HG03097 (cell line): ENCODE results near the gene FAM168A.

Experiments
- ATAC-seq: cut with Tn5 transposase; IDR thresholded peaks from one replicate; pipeline ENCODE4 v1.9.1; 2021; ENCODE audit not compliant: unreplicated experiment, low FRiP score

FAM168A gene

GRCh38 chr11:73393479-73394415 is 204.2 kb downstream of the FAM168A start:
- no peak for ATAC-seq

GRCh38 chr11:73393011-73393380 is 204.9 kb downstream of the FAM168A start:
- ATAC-seq: no peak

GRCh38 chr11:73392108-73393010 is 205.6 kb downstream of the FAM168A start:
- ATAC-seq: no peak

GRCh38 chr11:73391665-73392064 is 206.2 kb downstream of the FAM168A start:
- no peak for ATAC-seq

GRCh38 chr11:73390601-73391565 is 207.0 kb downstream of the FAM168A start:
- ATAC-seq: no peak

- ATAC-seq: no peak
Observed at GRCh38 chr11:73389916-73390315, 208.0 kb downstream of the FAM168A start.

GRCh38 chr11:73389134-73389525 is 208.8 kb downstream of the FAM168A start:
- ATAC-seq: no peak

GRCh38 chr11:73388265-73389133 is 209.4 kb downstream of the FAM168A start:
- ATAC-seq: no peak

GRCh38 chr11:73387594-73388264 is 210.2 kb downstream of the FAM168A start:
- no peak for ATAC-seq

- ATAC-seq: no peak
Observed at GRCh38 chr11:73386546-73386945, 211.4 kb downstream of the FAM168A start.

- ATAC-seq: no peak
Observed at GRCh38 chr11:73386016-73386415, 211.9 kb downstream of the FAM168A start.

- ATAC-seq: no peak
Observed at GRCh38 chr11:73384872-73385689, 212.8 kb downstream of the FAM168A start.

GRCh38 chr11:73384531-73384871 is 213.4 kb downstream of the FAM168A start:
- ATAC-seq: no peak

- ATAC-seq: no peak
Observed at GRCh38 chr11:73384125-73384441, 213.8 kb downstream of the FAM168A start.

- ATAC-seq: no peak
Observed at GRCh38 chr11:73383249-73384124, 214.4 kb downstream of the FAM168A start.

GRCh38 chr11:73382747-73383146 is 215.2 kb downstream of the FAM168A start:
- no peak for ATAC-seq

- ATAC-seq: no peak
Observed at GRCh38 chr11:73382183-73382582, 215.7 kb downstream of the FAM168A start.
